ENCODE results near the gene BUD31.

DNA sequence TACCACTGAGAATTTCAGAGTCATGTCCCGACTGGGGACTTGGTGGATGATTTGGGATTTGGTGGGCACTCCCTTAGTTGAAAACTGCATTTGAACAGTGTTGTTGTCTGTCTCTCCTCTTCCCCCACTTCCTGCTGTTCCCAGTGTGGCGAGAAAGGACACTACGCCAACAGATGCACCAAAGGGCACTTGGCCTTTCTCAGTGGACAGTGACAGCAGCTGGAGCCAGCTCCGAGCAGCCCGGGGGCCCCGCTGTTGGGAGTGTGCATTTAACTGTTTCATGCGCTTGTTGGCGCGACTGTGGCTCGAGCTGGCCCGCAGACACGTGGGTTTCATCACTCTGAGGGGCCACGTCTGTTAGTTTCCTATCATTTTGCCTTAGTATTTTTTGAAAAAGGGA lies 47.5 kb downstream of the BUD31 start:
- TF ChIP-seq SUZ12 (IDR thresholded peaks at IDR 0.05; ENCODE audit: extremely low read depth, insufficient read depth, insufficient read length) (no peak), ZNF274 (IDR thresholded peaks at IDR 0.05; ENCODE audit: low read depth, low read length) (no peak)

Measured in NT2/D1 (cell line).